ENCODE measurements around the gene MMP24. TPM values are rescaled to one million over a fixed set of nuclear protein-coding genes. Genes with fewer than 3 reads are reported as not detected.
A peak's percentile ranks its signal among the peaks of the same experiment; 100 is the strongest.

The MMP24 gene
- total and polyA plus RNA-seq, 2 of the 13 experiments (the other 11 are each of a cell fraction or from before 2014, with no cell fraction given), result 0.29 to 0.35 TPM

- Histone ChIP-seq H3K4me1 (ENCODE audit: insufficient read depth, low read length) (peaks cover 42% of the 10 kb centered on the region), H3K9me3 (ENCODE audit: low read length) (no peaks in the 10 kb centered on the region), H3K4me3 (replicated peaks in 1 of 3; ENCODE audit: insufficient read depth in 1 of 3, low read depth in 2 of 3, low read length in 3 of 3) (no peak overlapping the region), H3K27ac (ENCODE audit: extremely low read length, insufficient read depth, low read length) (no peak overlapping the region), H4K20me1 (ENCODE audit: insufficient read depth, low read length) (peaks cover 33% of the 10 kb centered on the region), H3K27me3 (ENCODE audit: control insufficient read depth in 1 of 2, insufficient read depth in 2 of 2, low read length in 2 of 2) (no peaks in the 10 kb centered on the region; a peak in 1 of 5 replicates), H3K9ac (ENCODE audit: insufficient read depth, low read depth, low read length) (no peak overlapping the region), H3K36me3 (replicated peaks in 1 of 2; ENCODE audit: control insufficient read depth in 1 of 2, insufficient read depth in 2 of 2, low read length in 2 of 2) (peaks cover 30 to 54% of the 10 kb centered on the region in 2 experiments), H3K4me2 (ENCODE audit: low read depth, low read length) (no peak overlapping the region), H3K79me2 (ENCODE audit: insufficient read depth, low read length) (peaks cover 35% of the 10 kb centered on the region), H2AFZ (ENCODE audit: low read length) (no peak overlapping the region)
- in situ Hi-C loops (cut with HindIII; ENCODE audit: extremely low pct_ligation_motif_present, low pct_unique_long_range_greater_than_20kb), result no loop called here
- ChIA-PET POLR2A (interaction anchor here (0.8 to 2.1 kb wide), 6 partner anchors 10 to 189 kb away, joined by 3 to 10 read pairs (median 4); no protein-coding TSS in a partner anchor), CTCF (ENCODE audit: low intra/inter-chr PET ratio, low total read pairs) (no interaction called here)
- ATAC-seq (no peak), FAIRE-seq (no peak), DNase-seq (ENCODE audit: low spot score) (no peak)
- intact Hi-C loops (cut with micrococcal nuclease; ENCODE audit: unreplicated experiment), result no loop called here
- 91% methylated on average over 5 of the region's 5 CpGs for WGBS (ENCODE audit: low lambda C conversion rate)
- TF ChIP-seq AGO2 (optimal IDR thresholded peaks at IDR 0.05; ENCODE audit: low read depth, low read length), result peak; percentile 58
- no peak for TF ChIP-seq ARID3A (IDR thresholded peaks at IDR 0.05; ENCODE audit: low read depth, low read length)
- TF ChIP-seq POLR2A (IDR thresholded peaks at IDR 0.05; ENCODE audit: insufficient read depth in 1 of 2, low read depth in 2 of 2, low read length in 2 of 2), result 0 out of 4 replicates have a peak, but pooled peaks of 1 of the 2 experiments have one; percentile 33
- TF ChIP-seq RBFOX2 (IDR thresholded peaks at IDR 0.05; ENCODE audit: low read depth, low read length), result peak; percentile 46
- no peak for TF ChIP-seq ZNF432 (CRISPR knock-in tag; IDR thresholded peaks at IDR 0.05; ENCODE audit: borderline replicate concordance)
- BruUV-seq (replicated peaks), result no TSS peak
Observed at GRCh38 chr20:35279040-35279439, 52.5 kb downstream of the MMP24 start.

- POLR2A ChIA-PET, result interaction anchor here (0.8 to 2.1 kb wide), 8 partner anchors 9 to 188 kb away, joined by 3 to 10 read pairs (median 4); partner anchors contain the start of gene FAM83C
- Histone ChIP-seq H3K9me3 (ENCODE audit: low read length) (no peaks in the 10 kb centered on the region), H3K4me2 (ENCODE audit: low read depth, low read length) (no peak overlapping the region), H4K20me1 (ENCODE audit: insufficient read depth, low read length) (peaks cover 33% of the 10 kb centered on the region), H3K27ac (ENCODE audit: extremely low read length, insufficient read depth, low read length) (no peak overlapping the region), H2AFZ (ENCODE audit: low read length) (no peak overlapping the region), H3K9ac (ENCODE audit: insufficient read depth, low read depth, low read length) (no peak overlapping the region), H3K36me3 (replicated peaks in 1 of 2; ENCODE audit: control insufficient read depth in 1 of 2, insufficient read depth in 2 of 2, low read length in 2 of 2) (peaks cover 30 to 54% of the 10 kb centered on the region in 2 experiments), H3K4me1 (ENCODE audit: insufficient read depth, low read length) (peaks cover 42% of the 10 kb centered on the region), H3K79me2 (ENCODE audit: insufficient read depth, low read length) (peaks cover 38% of the 10 kb centered on the region), H3K4me3 (replicated peaks in 1 of 3; ENCODE audit: insufficient read depth in 1 of 3, low read depth in 2 of 3, low read length in 3 of 3) (no peak overlapping the region), H3K27me3 (ENCODE audit: control insufficient read depth in 1 of 2, insufficient read depth in 2 of 2, low read length in 2 of 2) (no peaks in the 10 kb centered on the region; a peak in 1 of 5 replicates)
- no peak for DNase-seq (ENCODE audit: low spot score)
- intact Hi-C loops (cut with micrococcal nuclease; ENCODE audit: unreplicated experiment), result no loop called here
- WGBS (ENCODE audit: low lambda C conversion rate), result 95% methylated on average over 7 of the region's 7 CpGs
- CTCF ChIA-PET (ENCODE audit: low intra/inter-chr PET ratio, low total read pairs), result no interaction called here
- no TSS peak for BruUV-seq (replicated peaks)
- no peak for FAIRE-seq
- ATAC-seq, result no peak
- in situ Hi-C loops (cut with HindIII; ENCODE audit: extremely low pct_ligation_motif_present, low pct_unique_long_range_greater_than_20kb), result no loop called here
- TF ChIP-seq POLR2A (IDR thresholded peaks at IDR 0.05; ENCODE audit: insufficient read depth in 1 of 2, low read depth in 2 of 2, low read length in 2 of 2) (peak in 1 of 2 experiments; percentile 56; a peak in 1 of 4 replicates), ZXDC (CRISPR knock-in tag; IDR thresholded peaks at IDR 0.05) (0 out of 2 replicates have a peak, but pooled peaks have one; percentile 31)
Observed at GRCh38 chr20:35279533-35280174, 53.2 kb downstream of the MMP24 start.

All from HepG2 (cell line).